HG02973 (cell line): ENCODE data around the gene CNN1.

Experiments used
- ATAC-seq: cut with Tn5 transposase; IDR thresholded peaks from one replicate; pipeline ENCODE4 v1.9.1; 2021; ENCODE audit warnings: moderate library complexity; ENCODE audit not compliant: unreplicated experiment

The CNN1 gene

GRCh38 chr19:11534538-11534937 is 4.1 kb upstream of the CNN1 start:
- ATAC-seq, result no peak

- no peak for ATAC-seq
These were observed 3.7 kb upstream of the CNN1 start for GRCh38 chr19:11534948-11535347.

GRCh38 chr19:11535792-11536595 is 2.7 kb upstream of the CNN1 start:
- ATAC-seq, result no peak

GRCh38 chr19:11539495-11540365 is 1.1 kb downstream of the CNN1 start:
- ATAC-seq, result no peak

GRCh38 chr19:11540645-11541044 is 2.0 kb downstream of the CNN1 start:
- ATAC-seq, result no peak

GRCh38 chr19:11541238-11541637 is 2.6 kb downstream of the CNN1 start:
- no peak for ATAC-seq

- ATAC-seq, result no peak
These were observed 9.5 kb downstream of the CNN1 start for GRCh38 chr19:11547929-11548700.

GRCh38 chr19:11549386-11549953 is 10.8 kb downstream of the CNN1 start:
- no peak for ATAC-seq

GRCh38 chr19:11550265-11550664 is 11.6 kb downstream of the CNN1 start:
- ATAC-seq, result no peak

- ATAC-seq, result no peak
These were observed 13.1 kb downstream of the CNN1 start for GRCh38 chr19:11551603-11552235.

- ATAC-seq, result no peak
These were observed 14.2 kb downstream of the CNN1 start for GRCh38 chr19:11552666-11553372.

GRCh38 chr19:11554160-11554559 is 15.5 kb downstream of the CNN1 start:
- no peak for ATAC-seq

- no peak for ATAC-seq
These were observed 16.6 kb downstream of the CNN1 start for GRCh38 chr19:11555246-11555645.

- ATAC-seq, result no peak
These were observed 18.2 kb downstream of the CNN1 start for GRCh38 chr19:11556634-11557420.

- peak; percentile 70 for ATAC-seq
These were observed 20.5 kb downstream of the CNN1 start, which contains the start of gene ELOF1 for GRCh38 chr19:11558881-11559828. TSS of gene ELOF1 (minus strand) at chr19:11559230. CDS start at chr19:11554347, 4,883 bp downstream.

GRCh38 chr19:11560404-11561051 is 21.9 kb downstream of the CNN1 start:
- no peak for ATAC-seq

GRCh38 chr19:11563532-11563931 is 24.9 kb downstream of the CNN1 start:
- ATAC-seq, result no peak
